Gastroesophageal sphincter (tissue), 3 donors: Measurements from ENCODE around the gene NTHL1.

Experiments
- EP300 ChIP-seq: sonication (generic); formaldehyde crosslinking; IDR thresholded peaks from one replicate; pipeline ENCODE4 v1.6.1; 2017; ENCODE audit warnings: antibody characterized with exemption, mild to moderate bottlenecking
- POLR2A ChIP-seq, 2 donors: fragments of 450-650 bp; IDR thresholded peaks; one replicate each; pipeline ENCODE4 v1.6.1; 2017; ENCODE audit warnings: antibody characterized with exemption in 2 of 2, mild to moderate bottlenecking in 2 of 2, moderate library complexity in 1 of 2
- POLR2AphosphoS5 ChIP-seq: sonication (generic); formaldehyde crosslinking; IDR thresholded peaks from one replicate; pipeline ENCODE4 v1.6.1; 2017; ENCODE audit warnings: antibody characterized with exemption
- TF ChIP-seq, protein P1 (sequence below), 4 experiments: fragments of 200-600 bp in 2 of 4; fragments of 450-650 bp in 2 of 4; sonication (generic) in 1 of 4; IDR thresholded peaks; one replicate each; pipeline ENCODE4 v1.5.1; 2017 to 2019; ENCODE audit warnings: antibody characterized with exemption in 4 of 4, mild to moderate bottlenecking in 2 of 4, moderate library complexity in 2 of 4

DNA sequence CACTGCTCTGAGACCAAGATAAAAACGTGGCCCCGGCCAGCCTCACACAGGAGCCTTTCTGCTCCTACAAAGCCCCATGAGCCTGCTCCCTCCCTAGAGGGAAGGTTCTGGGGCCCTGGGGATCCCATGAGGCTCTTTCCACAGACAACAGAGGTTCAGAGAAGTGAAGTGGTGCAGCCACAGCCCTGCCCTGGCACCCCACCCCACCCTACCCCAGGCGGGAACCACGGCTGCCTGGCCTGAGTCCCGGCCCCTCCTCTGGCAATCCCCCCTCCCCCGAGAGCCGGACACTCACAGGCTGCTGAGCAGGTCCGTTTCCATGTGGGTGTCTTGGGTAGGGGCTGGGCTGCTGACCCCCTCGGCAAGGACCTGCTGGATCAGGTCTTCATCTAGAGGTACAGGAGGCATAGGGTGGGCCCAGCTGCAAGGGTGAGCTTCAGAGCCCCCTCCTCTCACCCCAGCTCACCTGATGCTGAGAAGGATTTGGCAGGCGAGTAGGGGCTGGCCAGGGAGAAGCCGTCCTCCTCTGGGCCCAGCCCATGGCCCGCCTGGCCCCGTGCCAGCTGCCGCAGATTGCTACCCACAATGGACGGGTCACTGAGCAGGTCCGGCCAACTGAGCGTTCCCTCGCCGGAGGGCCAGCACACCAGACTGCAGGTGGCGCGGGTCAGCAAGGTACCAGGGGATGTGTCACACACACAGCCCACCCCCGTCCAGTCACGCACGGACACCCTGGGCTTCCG, 49.4 kb upstream of the NTHL1 start:
- TF ChIP-seq, protein P1, sequence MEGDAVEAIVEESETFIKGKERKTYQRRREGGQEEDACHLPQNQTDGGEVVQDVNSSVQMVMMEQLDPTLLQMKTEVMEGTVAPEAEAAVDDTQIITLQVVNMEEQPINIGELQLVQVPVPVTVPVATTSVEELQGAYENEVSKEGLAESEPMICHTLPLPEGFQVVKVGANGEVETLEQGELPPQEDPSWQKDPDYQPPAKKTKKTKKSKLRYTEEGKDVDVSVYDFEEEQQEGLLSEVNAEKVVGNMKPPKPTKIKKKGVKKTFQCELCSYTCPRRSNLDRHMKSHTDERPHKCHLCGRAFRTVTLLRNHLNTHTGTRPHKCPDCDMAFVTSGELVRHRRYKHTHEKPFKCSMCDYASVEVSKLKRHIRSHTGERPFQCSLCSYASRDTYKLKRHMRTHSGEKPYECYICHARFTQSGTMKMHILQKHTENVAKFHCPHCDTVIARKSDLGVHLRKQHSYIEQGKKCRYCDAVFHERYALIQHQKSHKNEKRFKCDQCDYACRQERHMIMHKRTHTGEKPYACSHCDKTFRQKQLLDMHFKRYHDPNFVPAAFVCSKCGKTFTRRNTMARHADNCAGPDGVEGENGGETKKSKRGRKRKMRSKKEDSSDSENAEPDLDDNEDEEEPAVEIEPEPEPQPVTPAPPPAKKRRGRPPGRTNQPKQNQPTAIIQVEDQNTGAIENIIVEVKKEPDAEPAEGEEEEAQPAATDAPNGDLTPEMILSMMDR (IDR thresholded peaks at IDR 0.05), result no peak
- TF ChIP-seq POLR2AphosphoS5 (no peak), POLR2A (IDR thresholded peaks at IDR 0.05) (no peak), EP300 (no peak)
